Loucy (cell line): ENCODE measurements around the gene AP3D1.

Experiments
- H2AFZ ChIP-seq: fragments of 200-600 bp; sonication (generic); 2 replicates; pipeline ENCODE4 v1.6.0; 2016; ENCODE audit warnings: antibody characterized with exemption, mild to moderate bottlenecking, low read length, moderate library complexity
- H3F3A ChIP-seq: fragments of 200-600 bp; 2 replicates; pipeline ENCODE4 v1.6.0; 2016; ENCODE audit warnings: antibody characterized with exemption, low read depth, mild to moderate bottlenecking
- H3K27me3 ChIP-seq: fragments of 200-600 bp; sonication (generic); 2 replicates; pipeline ENCODE4 v1.6.1; 2014; ENCODE audit warnings: low read length, mild to moderate bottlenecking; ENCODE audit not compliant: insufficient read depth, poor library complexity, severe bottlenecking
- H3K36me3 ChIP-seq: fragments of 200-600 bp; sonication (generic); 2 replicates; pipeline ENCODE4 v1.6.1; 2016; ENCODE audit warnings: low read length; ENCODE audit not compliant: insufficient read depth
- H3K4me1 ChIP-seq: fragments of 200-600 bp; sonication (generic); 2 replicates; pipeline ENCODE4 v1.5.1; 2014; ENCODE audit warnings: low read length, mild to moderate bottlenecking; ENCODE audit not compliant: insufficient read depth, poor library complexity, severe bottlenecking
- H3K4me2 ChIP-seq: fragments of 200-600 bp; sonication (generic); 2 replicates; pipeline ENCODE4 v1.6.0; 2014; ENCODE audit warnings: antibody characterized with exemption, low read length, low read depth, mild to moderate bottlenecking; ENCODE audit not compliant: poor library complexity, severe bottlenecking
- H3K4me3 ChIP-seq: fragments of 200-600 bp; sonication (generic); 2 replicates; pipeline ENCODE4 v1.5.1; 2014; ENCODE audit warnings: low read length, mild to moderate bottlenecking, mixed read lengths; ENCODE audit not compliant: poor library complexity, severe bottlenecking
- H3K79me2 ChIP-seq: fragments of 200-600 bp; sonication (generic); 2 replicates; pipeline ENCODE4 v1.6.1; 2014; ENCODE audit warnings: low read length; ENCODE audit not compliant: insufficient read depth
- H3K9ac ChIP-seq: fragments of 200-600 bp; sonication (generic); 2 replicates; pipeline ENCODE4 v1.6.0; 2014; ENCODE audit warnings: mild to moderate bottlenecking, low read depth, low read length, moderate library complexity; ENCODE audit not compliant: poor library complexity, severe bottlenecking
- H3K9me2 ChIP-seq: fragments of 200-600 bp; sonication (generic); replicated peaks from 2 replicates; pipeline ENCODE4 v1.6.1; 2016; ENCODE audit warnings: low read depth, low read length, mixed read lengths
- H3K9me3 ChIP-seq: fragments of 200-600 bp; sonication (generic); 2 replicates; pipeline ENCODE4 v1.6.1; 2014; ENCODE audit warnings: mild to moderate bottlenecking, antibody characterized with exemption, low read length, low read depth; ENCODE audit not compliant: insufficient read depth
- H4K20me1 ChIP-seq: fragments of 200-600 bp; sonication (generic); 2 replicates; pipeline ENCODE4 v1.6.0; 2014; ENCODE audit warnings: antibody characterized with exemption, low read length, mild to moderate bottlenecking; ENCODE audit not compliant: insufficient read depth, poor library complexity, severe bottlenecking
- CTCF ChIP-seq: fragments of 200-600 bp; sonication (generic); conservative IDR thresholded peaks from 2 replicates; pipeline ENCODE4 v1.5.1; 2014; ENCODE audit warnings: mild to moderate bottlenecking, antibody characterized with exemption, low read length
- EZH2phosphoT487 ChIP-seq: fragments of 200-600 bp; IDR thresholded peaks from 2 replicates; pipeline ENCODE4 v1.6.1; 2018; ENCODE audit warnings: antibody characterized with exemption, mild to moderate bottlenecking, moderate library complexity, borderline replicate concordance

Gene AP3D1

GRCh38 chr19:2171349-2172145 is 20.2 kb upstream of the AP3D1 start:
- Histone ChIP-seq H4K20me1 (peaks cover 89% of the 10 kb centered on the region), H3K9ac (peak overlapping the region; percentile 6), H3K36me3 (peaks cover 15% of the 10 kb centered on the region; the same call in 1 of the 2 replicates), H3F3A (no peaks in the 10 kb centered on the region), H3K79me2 (peaks cover 99% of the 10 kb centered on the region), H3K4me3 (no peak overlapping the region), H3K9me2 (no peaks in the 10 kb centered on the region), H2AFZ (no peak overlapping the region), H3K27me3 (no peaks in the 10 kb centered on the region), H3K9me3 (no peaks in the 10 kb centered on the region), H3K4me2 (peak overlapping the region; percentile 37), H3K4me1 (peaks cover 40% of the 10 kb centered on the region)
- TF ChIP-seq EZH2phosphoT487 (no peak), CTCF (peak; percentile 36)

GRCh38 chr19:2170987-2171348 is 19.6 kb upstream of the AP3D1 start:
- H4K20me1 ChIP-seq = peaks cover 90% of the 10 kb centered on the region
- H3K9me2 ChIP-seq = no peaks in the 10 kb centered on the region
- TF ChIP-seq EZH2phosphoT487 (no peak), CTCF (no peak)
- H3K4me1 ChIP-seq = peaks cover 41% of the 10 kb centered on the region
- no peaks in the 10 kb centered on the region for H3K27me3 ChIP-seq
- no peaks in the 10 kb centered on the region for H3F3A ChIP-seq
- peaks cover 99% of the 10 kb centered on the region for H3K79me2 ChIP-seq
- peaks cover 10% of the 10 kb centered on the region; the same call in 1 of the 2 replicates for H3K36me3 ChIP-seq
- H3K9me3 ChIP-seq = no peaks in the 10 kb centered on the region
- H3K4me3 ChIP-seq = no peak overlapping the region
- peak overlapping the region; percentile 37 for H3K4me2 ChIP-seq
- no peak overlapping the region for H2AFZ ChIP-seq
- H3K9ac ChIP-seq = peak overlapping the region; percentile 6

GRCh38 chr19:2170219-2170618 is 18.9 kb upstream of the AP3D1 start:
- Histone ChIP-seq H2AFZ (no peak overlapping the region), H3K79me2 (peaks cover 99% of the 10 kb centered on the region), H3F3A (no peaks in the 10 kb centered on the region), H3K36me3 (peaks cover 9% of the 10 kb centered on the region; the same call in 1 of the 2 replicates), H3K4me2 (peak overlapping the region; percentile 37), H3K9ac (peak overlapping the region; percentile 6), H3K9me3 (no peaks in the 10 kb centered on the region), H3K9me2 (no peaks in the 10 kb centered on the region), H3K4me1 (peaks cover 41% of the 10 kb centered on the region), H3K4me3 (no peak overlapping the region), H4K20me1 (peaks cover 91% of the 10 kb centered on the region), H3K27me3 (no peaks in the 10 kb centered on the region)
- TF ChIP-seq EZH2phosphoT487 (no peak), CTCF (no peak)
